Heart right ventricle (tissue), 16 donors: ENCODE measurements around the gene FAM13C. TPM values are rescaled to one million over a fixed set of nuclear protein-coding genes. Genes with fewer than 3 reads are reported as not detected.

Experiments
- ATAC-seq, 8 donors: fragments of 200-7000 bp; cut with Tn5 transposase; one replicate each; pipeline ENCODE4 v1.9.1; 2020; ENCODE audit warnings: mild to moderate bottlenecking in 8 of 8, moderate library complexity in 8 of 8, moderate number of reproducible peaks in 1 of 8
- DNase-seq, 2 donors: peaks; one replicate each; pipeline ENCODE4 v3.0.0-alpha.2; 2020
- H3K27ac ChIP-seq, 10 donors: fragments of 200-600 bp; sonication (generic) in 2 of 10; one replicate each; pipeline versions ENCODE4 v1.5.0 to v1.8.0; 2020 to 2022; ENCODE audit warnings: mild to moderate bottlenecking in 3 of 10
- H3K27me3 ChIP-seq, 7 donors: fragments of 200-600 bp; one replicate each; pipeline ENCODE4 v1.8.0; 2021 to 2022; ENCODE audit warnings: mild to moderate bottlenecking in 2 of 7
- H3K36me3 ChIP-seq, 9 donors: fragments of 200-600 bp; sonication (generic) in 1 of 9; one replicate each; pipeline versions ENCODE4 v1.5.0 to v1.8.0; 2020 to 2022; ENCODE audit warnings: mild to moderate bottlenecking in 2 of 9
- H3K4me1 ChIP-seq, 9 donors: fragments of 200-600 bp; sonication (generic) in 1 of 9; one replicate each; pipeline versions ENCODE4 v1.5.0 to v1.8.0; 2020 to 2022; ENCODE audit warnings: mild to moderate bottlenecking in 4 of 9
- H3K4me3 ChIP-seq, 10 donors: fragments of 200-600 bp; sonication (generic) in 2 of 10; one replicate each; pipeline versions ENCODE4 v1.5.0 to v1.8.0; 2020 to 2022; ENCODE audit warnings: mild to moderate bottlenecking in 7 of 10, moderate library complexity in 2 of 10
- H3K9me3 ChIP-seq, 11 donors: fragments of 200-600 bp in 10 of 11; sonication (generic) in 2 of 11; one replicate each; pipeline versions ENCODE4 v1.5.0 to v1.8.0; 2013 to 2022; ENCODE audit warnings: mild to moderate bottlenecking in 2 of 11, control low read depth in 1 of 11, moderate library complexity in 1 of 11
- CTCF ChIP-seq, 9 donors: fragments of 200-600 bp; sonication (generic) in 2 of 9; IDR thresholded peaks; one replicate each; pipeline versions ENCODE4 v1.5.0 to v1.8.0; 2021 to 2022; ENCODE audit warnings: antibody characterized with exemption in 9 of 9, mild to moderate bottlenecking in 5 of 9, moderate library complexity in 1 of 9
- WGBS, 2 donors: extraction: QIAGEN DNeasy Blood & Tissue Kit; methylation state at CpG; one replicate each; pipeline ENCODE4 v1.1.7; 2013; ENCODE audit warnings: inconsistent platforms in 1 of 2; 5-methylcytosine and 5-hydroxymethylcytosine counted together
- intact Hi-C, 10 donors: fragments of 100-400 bp; cut with DNase I; formaldehyde crosslinking; loops; one replicate each; pipeline versions ENCODE4 v1.11.1 to v1.14.2; 2022
- polyA plus RNA-seq, 2 donors: library from polyadenylated mRNA; stranded (reverse); fragments of 200-250 nt; gene quantifications; one replicate each; pipeline ENCODE4 v1.2.3, GENCODE V29; 2013
- total RNA-seq, 10 donors: library from RNA; stranded (reverse); fragmentation: NEBNext Ultra II Directional in 3 of 10; extraction: Animal tissue kit (Norgen Biotek cat#: 25700) in 3 of 10; gene quantifications; one replicate each; pipeline versions ENCODE4 v1.2.1 to v1.2.4, GENCODE V29; 2021 to 2023
- donor health status: Arrhythmogenic right ventricular cardiomyopathy.
- donor health status: ischemic (EF 13 %, LVEDD 7.1; RV severe dilation, severe dysfunction).
- donor health status: healthy with polysubstance abuse.
- donor health status: DM: no; HTN: yes; CAD: no.
- donor health status: DM: no; HTN: no; CAD: no.
- donor health status: ischemic (EF 25% LVEDD 6.9; RV normal size, moderate dysfunction).
- donor health status: ischemic (EF 25% LVEDD 5.7; RV mildly dilated, moderate dysfunction).
- donor health status: healthy.
- donor health status: DM: yes; HTN: yes; CAD: no.
- donor health status: Ischemic cardiomyopathy.
- donor health status: ischemic (EF 35%, LVEDD 5.7; RV mildly dilated, moderate dysfunction).
- donor health status: nonischemic (EF 11% LVEDD 7.7; RV severe dilation, severe dysfunction).
- donor health status: DM: yes; HTN: yes; CAD: no.
- donor health status: PGD.
- donor health status: ischemic (EF 29% LVEDD 5.4; RV normal size, mild dysfunction).
- donor health status: nonischemic (EF 23%, LVEDD 6.1; RV moderate dilation, normal function).

FAM13C gene
- total and polyA plus RNA-seq, 12 donors: 1.5 to 14.6 (median 7.0) TPM

GRCh38 chr10:59281861-59282260 lies 80.5 kb downstream of the FAM13C start:
- no peak overlapping the region for H3K27ac ChIP-seq
- 69 to 78% methylated on average over 1 of the region's 1 CpG for WGBS, 2 donors
- ATAC-seq: no peak

GRCh38 chr10:59279991-59280505 lies 82.3 kb downstream of the FAM13C start:
- Histone ChIP-seq H3K27me3 (no peaks in the 10 kb centered on the region), H3K4me1 (peaks cover 0 to 7% (median 0%) of the 10 kb centered on the region in 9 donors), H3K27ac (no peak overlapping the region), H3K4me3 (no peak overlapping the region), H3K9me3 (no peaks in the 10 kb centered on the region), H3K36me3 (peaks cover 0 to 19% (median 0%) of the 10 kb centered on the region in 9 donors)
- DNase-seq: no peak
- intact Hi-C loops: no loop called here
- WGBS, 2 donors: 69 to 71% methylated on average over 1 of the region's 1 CpG
- no peak for TF ChIP-seq CTCF (IDR thresholded peaks at IDR 0.05)
- no peak for ATAC-seq

More at GRCh38 chr10:59281861-59282260, 80.5 kb downstream of the FAM13C start:
- DNase-seq: no peak
- Histone ChIP-seq H3K27me3 (no peaks in the 10 kb centered on the region), H3K4me3 (no peak overlapping the region), H3K4me1 (peaks cover 0 to 9% (median 0%) of the 10 kb centered on the region in 9 donors), H3K36me3 (peaks cover 0 to 19% (median 0%) of the 10 kb centered on the region in 9 donors), H3K9me3 (no peaks in the 10 kb centered on the region)
- intact Hi-C loops: no loop called here
- TF ChIP-seq CTCF (IDR thresholded peaks at IDR 0.05): no peak

DNA sequence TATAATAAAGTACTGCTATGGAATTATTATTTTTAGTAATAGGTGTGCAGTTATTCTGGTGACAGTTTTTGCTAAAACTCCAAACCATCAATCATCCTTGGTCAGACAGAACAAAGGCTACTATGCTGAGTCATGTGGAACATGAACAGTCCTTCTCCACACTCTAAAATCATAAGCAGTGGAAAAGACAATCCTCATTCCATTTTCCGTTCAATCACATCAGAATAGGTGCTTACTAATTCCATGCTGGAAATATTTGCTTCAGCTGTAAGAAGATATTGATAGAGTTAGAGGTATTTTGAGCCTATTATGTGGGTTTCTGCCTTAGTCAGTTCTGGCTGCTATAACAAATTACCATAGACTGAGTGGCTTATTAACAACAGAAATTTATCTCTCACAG lies 82.9 kb downstream of the FAM13C start:
- peaks cover 0 to 19% (median 0%) of the 10 kb centered on the region in 9 donors for H3K36me3 ChIP-seq
- H3K4me3 ChIP-seq: no peak overlapping the region
- intact Hi-C loops: no loop called here
- no peaks in the 10 kb centered on the region for H3K27me3 ChIP-seq
- TF ChIP-seq CTCF (IDR thresholded peaks at IDR 0.05): no peak
- peaks cover 0 to 7% (median 0%) of the 10 kb centered on the region in 9 donors for H3K4me1 ChIP-seq
- DNase-seq (no peak), ATAC-seq (no peak)
- no peak overlapping the region for H3K27ac ChIP-seq
- no peaks in the 10 kb centered on the region for H3K9me3 ChIP-seq
- WGBS, 2 donors: 94 to 97% methylated on average over 1 of the region's 1 CpG

GRCh38 chr10:59276919-59277318 lies 85.4 kb downstream of the FAM13C start:
- intact Hi-C loops: no loop called here
- DNase-seq: no peak
- peaks cover 0 to 10% (median 0%) of the 10 kb centered on the region in 9 donors for H3K4me1 ChIP-seq

More at GRCh38 chr10:59276919-59277318, 85.4 kb downstream of the FAM13C start:
- no peaks in the 10 kb centered on the region for H3K27me3 ChIP-seq
- peaks cover 0 to 4% (median 0%) of the 10 kb centered on the region in 9 donors for H3K36me3 ChIP-seq
- H3K4me3 ChIP-seq: no peak overlapping the region
- TF ChIP-seq CTCF (IDR thresholded peaks at IDR 0.05): no peak
- H3K9me3 ChIP-seq: no peaks in the 10 kb centered on the region
- no peak overlapping the region for H3K27ac ChIP-seq
- ATAC-seq: no peak
